Stomach (tissue), 4 donors: ENCODE results near the gene NCEH1.

Source experiments
- POLR2A ChIP-seq, 4 donors: fragments of 450-650 bp; IDR thresholded peaks; one replicate each; pipeline ENCODE4 v1.6.1; 2016; ENCODE audit warnings: antibody characterized with exemption in 4 of 4, control low read depth in 2 of 4, mild to moderate bottlenecking in 1 of 4, moderate library complexity in 1 of 4
- TF ChIP-seq, protein P1 (sequence below), 7 experiments: fragments of 450-650 bp in 4 of 7; fragments of 200-600 bp in 3 of 7; sonication (generic) in 3 of 7; IDR thresholded peaks; one replicate each; pipeline ENCODE4 v1.5.1; 2016 to 2019; ENCODE audit warnings: antibody characterized with exemption in 7 of 7, control low read depth in 2 of 7, mild to moderate bottlenecking in 1 of 7

GRCh38 chr3:172687501-172687900 lies 23.4 kb downstream of the NCEH1 start:
- TF ChIP-seq, protein P1, sequence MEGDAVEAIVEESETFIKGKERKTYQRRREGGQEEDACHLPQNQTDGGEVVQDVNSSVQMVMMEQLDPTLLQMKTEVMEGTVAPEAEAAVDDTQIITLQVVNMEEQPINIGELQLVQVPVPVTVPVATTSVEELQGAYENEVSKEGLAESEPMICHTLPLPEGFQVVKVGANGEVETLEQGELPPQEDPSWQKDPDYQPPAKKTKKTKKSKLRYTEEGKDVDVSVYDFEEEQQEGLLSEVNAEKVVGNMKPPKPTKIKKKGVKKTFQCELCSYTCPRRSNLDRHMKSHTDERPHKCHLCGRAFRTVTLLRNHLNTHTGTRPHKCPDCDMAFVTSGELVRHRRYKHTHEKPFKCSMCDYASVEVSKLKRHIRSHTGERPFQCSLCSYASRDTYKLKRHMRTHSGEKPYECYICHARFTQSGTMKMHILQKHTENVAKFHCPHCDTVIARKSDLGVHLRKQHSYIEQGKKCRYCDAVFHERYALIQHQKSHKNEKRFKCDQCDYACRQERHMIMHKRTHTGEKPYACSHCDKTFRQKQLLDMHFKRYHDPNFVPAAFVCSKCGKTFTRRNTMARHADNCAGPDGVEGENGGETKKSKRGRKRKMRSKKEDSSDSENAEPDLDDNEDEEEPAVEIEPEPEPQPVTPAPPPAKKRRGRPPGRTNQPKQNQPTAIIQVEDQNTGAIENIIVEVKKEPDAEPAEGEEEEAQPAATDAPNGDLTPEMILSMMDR (IDR thresholded peaks at IDR 0.05), result no peak
- no peak for TF ChIP-seq POLR2A (IDR thresholded peaks at IDR 0.05)
